GM19193 (cell line): ENCODE measurements around the gene GNAO1.

Source experiments
- POLR2A ChIP-seq: IDR thresholded peaks from 4 replicates; pipeline ENCODE4 v1.6.1; 2011; ENCODE audit not compliant: insufficient read depth, insufficient read length; ENCODE audit errors: extremely low read depth

Gene GNAO1

GRCh38 chr16:56298116-56298515 lies 106.8 kb downstream of the GNAO1 start:
- no peak for TF ChIP-seq POLR2A

DNA sequence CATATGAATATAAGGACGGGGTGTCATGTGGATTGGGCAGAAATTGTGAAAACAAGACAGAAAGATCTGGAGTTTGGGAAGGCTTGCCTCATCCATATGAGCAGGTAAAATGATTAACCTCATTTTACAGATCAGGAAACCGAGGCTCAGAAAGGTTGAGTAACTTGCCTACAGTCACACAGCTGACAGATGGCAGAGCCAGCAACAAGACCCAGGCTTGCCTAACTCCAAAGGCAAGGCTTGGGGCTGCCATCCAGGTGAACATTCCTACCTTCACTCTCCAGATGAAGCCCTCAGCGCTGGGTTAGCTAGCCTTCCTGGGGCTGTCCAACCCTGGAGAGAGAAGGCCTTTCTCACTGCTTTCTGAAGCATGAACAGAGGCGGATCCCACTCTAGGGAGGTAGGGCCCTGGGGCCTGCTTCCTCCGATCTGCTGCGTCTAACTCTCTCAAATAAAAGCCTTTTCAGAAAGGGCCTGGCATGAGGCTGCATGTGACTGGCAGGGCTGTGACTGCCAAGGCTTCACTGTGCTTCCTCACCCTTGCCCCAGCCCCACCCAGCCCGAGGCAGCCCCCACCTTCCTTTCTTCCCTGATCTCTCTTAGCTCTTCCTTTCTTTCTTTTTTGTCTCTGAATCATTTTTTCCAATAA lies 107.8 kb downstream of the GNAO1 start:
- TF ChIP-seq POLR2A, result no peak

GRCh38 chr16:56300242-56300623 lies 108.9 kb downstream of the GNAO1 start:
- no peak for TF ChIP-seq POLR2A

- TF ChIP-seq POLR2A, result no peak
Measured at GRCh38 chr16:56300891-56301850, 109.9 kb downstream of the GNAO1 start.

DNA sequence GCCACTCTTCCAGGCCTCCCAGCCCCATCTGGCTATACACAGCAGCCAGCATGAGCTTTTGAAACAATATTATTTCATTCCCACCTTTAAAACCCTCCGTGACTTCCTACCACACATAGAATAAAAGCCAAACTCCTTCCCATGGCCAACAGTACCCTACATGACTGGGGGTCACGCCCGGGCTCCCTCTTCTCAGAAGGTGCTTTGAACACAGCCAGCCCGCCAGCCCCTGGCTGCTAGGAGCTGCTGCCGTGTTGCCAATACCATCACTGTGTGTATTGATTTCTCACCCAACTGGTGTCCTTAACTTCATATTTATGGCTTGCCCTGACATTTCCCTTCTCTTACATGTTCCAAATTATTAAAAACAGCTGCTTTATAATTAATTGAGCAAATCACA lies 111.2 kb downstream of the GNAO1 start:
- TF ChIP-seq POLR2A, result no peak

DNA sequence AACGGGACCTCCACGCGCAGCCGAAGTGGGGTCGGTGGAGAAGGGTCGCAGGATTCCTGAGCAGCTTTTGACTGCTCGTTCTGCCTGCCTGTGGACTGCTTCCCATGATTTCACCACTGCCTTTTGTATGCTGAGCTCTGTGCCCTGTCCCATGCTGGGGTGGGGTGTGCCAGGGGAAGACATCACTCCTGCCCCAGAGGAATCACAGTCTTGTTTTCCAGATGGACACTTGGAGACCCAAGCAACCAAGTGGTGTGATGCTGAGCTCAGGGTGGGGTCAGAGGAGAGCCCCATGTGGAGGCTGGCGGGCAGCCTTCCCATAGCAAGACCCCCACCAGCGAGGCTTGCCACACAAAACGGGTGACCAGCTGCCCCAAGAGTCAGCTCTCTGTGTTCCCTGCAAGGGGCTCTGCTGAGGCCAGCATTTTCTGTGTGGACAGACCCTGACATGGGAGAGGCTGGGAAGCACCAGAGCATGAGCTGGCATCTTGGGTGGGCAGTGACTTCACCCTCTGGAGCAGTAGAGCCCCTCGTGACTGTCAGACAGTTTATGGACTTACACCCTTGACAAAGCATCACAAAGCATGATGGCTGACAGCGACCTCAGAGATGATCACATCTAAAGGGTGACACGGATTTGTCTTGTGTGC lies 111.9 kb downstream of the GNAO1 start:
- TF ChIP-seq POLR2A, result no peak

DNA sequence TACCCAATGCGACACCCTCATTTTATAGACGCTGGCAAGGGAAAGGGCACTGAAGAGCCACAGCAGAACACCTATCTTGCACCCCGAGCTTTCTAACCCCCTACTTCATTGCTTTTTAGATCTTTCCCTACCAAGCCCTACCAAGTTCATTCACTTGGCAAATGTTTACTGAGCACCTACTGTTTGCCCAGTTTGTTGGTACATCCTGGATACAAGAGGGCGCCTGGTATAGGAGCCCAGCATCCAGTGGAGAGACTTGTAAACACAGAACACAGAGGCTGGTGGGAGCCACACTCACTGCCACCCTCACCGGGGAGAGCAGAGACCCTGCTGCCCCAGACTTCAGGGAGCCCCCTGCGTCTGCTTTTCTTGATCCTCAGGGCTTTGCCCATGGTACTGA lies 112.6 kb downstream of the GNAO1 start:
- no peak for TF ChIP-seq POLR2A

DNA sequence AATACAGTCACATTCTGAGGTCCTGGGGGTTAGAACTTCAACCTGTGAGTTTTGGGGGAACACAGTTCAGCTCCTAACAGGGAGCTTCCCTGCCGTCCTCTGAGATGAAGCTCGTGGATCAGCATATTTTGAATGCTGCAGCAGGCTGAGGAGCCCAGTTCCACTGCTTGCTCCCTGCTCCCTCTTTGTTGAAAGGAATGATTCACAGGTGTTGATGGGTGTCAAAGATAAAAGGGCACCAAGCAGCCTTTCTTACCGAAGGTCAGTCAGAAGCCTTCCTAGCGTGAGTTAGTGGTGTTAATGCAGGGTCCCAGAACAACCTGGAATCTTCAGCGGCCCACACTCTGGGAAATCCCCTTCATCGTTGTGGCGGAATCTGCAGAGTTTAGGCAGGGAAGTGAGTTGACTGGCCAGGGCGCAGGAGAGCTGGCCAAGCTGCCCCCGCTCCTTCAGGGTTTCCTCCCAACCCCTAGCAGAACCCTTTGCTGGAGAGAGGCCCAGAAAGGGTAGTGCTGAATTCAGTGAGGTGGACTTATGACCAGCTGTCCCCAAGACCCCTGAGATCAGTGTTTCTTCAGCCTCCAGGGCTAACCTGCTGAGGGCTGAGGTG lies 114.8 kb downstream of the GNAO1 start:
- TF ChIP-seq POLR2A, result no peak

- no peak for TF ChIP-seq POLR2A
Measured at GRCh38 chr16:56306690-56307533, 115.6 kb downstream of the GNAO1 start.

DNA sequence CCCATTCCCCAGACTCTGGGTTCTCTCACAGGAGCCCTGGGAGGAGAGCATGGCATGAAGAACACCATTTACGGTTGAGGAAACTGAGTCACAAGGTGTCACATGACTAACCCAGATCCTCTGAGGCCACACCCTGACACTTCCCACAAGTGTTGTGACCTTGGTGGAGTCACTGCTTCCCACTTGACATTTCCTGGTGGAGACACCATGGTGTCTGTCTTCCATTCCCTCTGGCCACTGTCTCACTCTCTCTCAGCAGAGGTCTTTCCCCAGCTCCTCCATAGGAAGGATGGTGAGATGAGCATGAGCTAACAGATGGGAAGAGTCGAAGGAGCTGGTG lies 116.2 kb downstream of the GNAO1 start:
- no peak for TF ChIP-seq POLR2A

DNA sequence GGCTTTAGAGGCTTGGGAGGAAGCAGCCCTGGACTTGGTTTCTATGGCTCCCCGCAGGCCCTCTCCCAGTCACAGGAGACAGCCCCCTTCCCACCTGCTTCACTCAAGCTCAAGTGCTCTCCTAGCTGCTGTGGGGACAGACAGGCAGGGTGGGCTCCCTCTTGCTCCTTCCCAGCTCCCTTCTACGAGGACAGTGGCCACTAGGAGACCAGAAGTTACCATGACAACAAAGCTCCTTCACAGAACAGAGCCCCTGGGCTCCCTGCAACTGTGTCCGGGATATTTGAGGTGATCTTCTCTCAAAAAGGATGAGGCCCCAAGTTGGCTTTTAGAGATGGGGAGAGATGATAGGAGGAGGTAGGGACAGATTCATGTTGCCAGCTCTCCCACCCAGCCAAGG lies 117.7 kb downstream of the GNAO1 start:
- TF ChIP-seq POLR2A, result no peak

DNA sequence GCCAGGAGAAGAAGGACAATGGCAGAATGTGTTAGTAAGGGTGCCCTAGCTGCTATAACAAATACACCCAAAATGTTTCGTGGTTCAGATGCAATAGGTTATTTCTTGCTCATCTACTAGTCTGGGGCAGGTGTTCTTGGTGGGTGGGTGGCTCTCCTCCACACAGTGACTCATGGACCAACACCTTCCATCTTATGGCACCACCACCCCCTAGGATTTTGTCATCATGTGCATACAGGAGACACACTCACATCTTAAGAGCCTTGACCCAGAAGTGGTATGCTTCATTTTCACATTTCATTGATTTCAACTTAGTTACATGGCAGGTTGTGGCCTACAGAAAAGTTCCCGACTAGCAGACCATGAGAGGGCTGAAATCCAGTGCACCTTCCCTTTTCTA lies 119.4 kb downstream of the GNAO1 start:
- TF ChIP-seq POLR2A, result no peak

GRCh38 chr16:56311208-56312027 lies 120.1 kb downstream of the GNAO1 start:
- no peak for TF ChIP-seq POLR2A

GRCh38 chr16:56312028-56312300 lies 120.7 kb downstream of the GNAO1 start:
- no peak for TF ChIP-seq POLR2A
